ENCODE data around the gene MITF. TPM values are rescaled to one million over a fixed set of nuclear protein-coding genes. Genes with fewer than 3 reads are reported as not detected.

The MITF gene
- total RNA-seq, 3 donors from 2014 or later, result 3.2 to 56.1 (median 5.5) TPM

DNA sequence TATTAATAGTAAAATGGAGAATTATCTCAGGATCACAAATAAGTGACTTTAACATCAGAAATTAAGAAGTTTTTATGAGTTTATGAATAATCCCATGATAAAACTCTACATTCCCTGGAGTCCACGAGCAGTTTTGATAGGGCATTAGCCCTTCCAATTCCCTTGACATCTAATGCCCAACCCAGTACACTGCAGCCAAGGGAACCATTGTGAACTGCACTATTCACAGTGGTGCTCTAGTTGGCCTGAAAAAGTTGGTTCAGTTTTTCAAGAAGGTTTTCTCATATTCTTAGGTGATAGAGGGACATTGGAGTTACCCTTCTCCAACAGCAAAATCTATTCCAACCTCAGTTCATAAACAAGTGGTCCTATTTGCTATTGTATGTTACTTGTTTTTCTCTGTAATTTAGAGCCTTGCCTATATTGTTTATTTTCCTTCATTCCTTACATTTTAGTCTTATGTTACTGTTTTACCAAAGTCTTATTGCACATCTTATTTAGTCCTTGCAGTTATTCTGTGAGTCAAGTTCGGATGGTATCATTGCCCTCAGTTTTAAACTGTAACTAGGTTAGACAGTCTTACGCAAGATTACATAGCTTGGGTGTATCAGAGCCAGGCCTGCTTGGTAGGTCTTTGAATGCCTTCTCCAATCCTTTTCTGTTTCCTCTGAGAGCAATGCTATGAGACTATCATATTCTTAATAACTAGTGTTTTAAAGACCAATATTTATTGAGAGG, 202.3 kb downstream of the MITF start:
- ATAC-seq (no peak), DNase-seq (no peak)
- TF ChIP-seq, protein P1, sequence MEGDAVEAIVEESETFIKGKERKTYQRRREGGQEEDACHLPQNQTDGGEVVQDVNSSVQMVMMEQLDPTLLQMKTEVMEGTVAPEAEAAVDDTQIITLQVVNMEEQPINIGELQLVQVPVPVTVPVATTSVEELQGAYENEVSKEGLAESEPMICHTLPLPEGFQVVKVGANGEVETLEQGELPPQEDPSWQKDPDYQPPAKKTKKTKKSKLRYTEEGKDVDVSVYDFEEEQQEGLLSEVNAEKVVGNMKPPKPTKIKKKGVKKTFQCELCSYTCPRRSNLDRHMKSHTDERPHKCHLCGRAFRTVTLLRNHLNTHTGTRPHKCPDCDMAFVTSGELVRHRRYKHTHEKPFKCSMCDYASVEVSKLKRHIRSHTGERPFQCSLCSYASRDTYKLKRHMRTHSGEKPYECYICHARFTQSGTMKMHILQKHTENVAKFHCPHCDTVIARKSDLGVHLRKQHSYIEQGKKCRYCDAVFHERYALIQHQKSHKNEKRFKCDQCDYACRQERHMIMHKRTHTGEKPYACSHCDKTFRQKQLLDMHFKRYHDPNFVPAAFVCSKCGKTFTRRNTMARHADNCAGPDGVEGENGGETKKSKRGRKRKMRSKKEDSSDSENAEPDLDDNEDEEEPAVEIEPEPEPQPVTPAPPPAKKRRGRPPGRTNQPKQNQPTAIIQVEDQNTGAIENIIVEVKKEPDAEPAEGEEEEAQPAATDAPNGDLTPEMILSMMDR (IDR thresholded peaks at IDR 0.05), result no peak
- intact Hi-C loops (cut with DNase I, micrococcal nuclease), result loop anchor here in 1 of 2 donors (10.0 kb wide), 1 partner anchor 247 kb away; no protein-coding TSS in a partner anchor
- Histone ChIP-seq H3K36me3 (ENCODE audit: low read depth) (no peaks in the 10 kb centered on the region), H3K4me3 (no peak overlapping the region), H3K9me3 (no peaks in the 10 kb centered on the region), H3K4me1 (ENCODE audit: low read depth) (no peaks in the 10 kb centered on the region)

GRCh38 chr3:69944931-69945493, 205.7 kb downstream of the MITF start:
- Histone ChIP-seq H3K4me3 (no peak overlapping the region), H3K9me3 (no peaks in the 10 kb centered on the region), H3K36me3 (ENCODE audit: low read depth) (no peaks in the 10 kb centered on the region), H3K4me1 (ENCODE audit: low read depth) (peaks cover 4% of the 10 kb centered on the region)
- intact Hi-C loops (cut with DNase I, micrococcal nuclease), result loop anchor here (5.0 to 10.0 kb wide), 2 partner anchors 250 to 253 kb away; no protein-coding TSS in a partner anchor
- TF ChIP-seq, protein P1 (IDR thresholded peaks at IDR 0.05), result no peak
- no peak for ATAC-seq
- DNase-seq, result no peak

DNA sequence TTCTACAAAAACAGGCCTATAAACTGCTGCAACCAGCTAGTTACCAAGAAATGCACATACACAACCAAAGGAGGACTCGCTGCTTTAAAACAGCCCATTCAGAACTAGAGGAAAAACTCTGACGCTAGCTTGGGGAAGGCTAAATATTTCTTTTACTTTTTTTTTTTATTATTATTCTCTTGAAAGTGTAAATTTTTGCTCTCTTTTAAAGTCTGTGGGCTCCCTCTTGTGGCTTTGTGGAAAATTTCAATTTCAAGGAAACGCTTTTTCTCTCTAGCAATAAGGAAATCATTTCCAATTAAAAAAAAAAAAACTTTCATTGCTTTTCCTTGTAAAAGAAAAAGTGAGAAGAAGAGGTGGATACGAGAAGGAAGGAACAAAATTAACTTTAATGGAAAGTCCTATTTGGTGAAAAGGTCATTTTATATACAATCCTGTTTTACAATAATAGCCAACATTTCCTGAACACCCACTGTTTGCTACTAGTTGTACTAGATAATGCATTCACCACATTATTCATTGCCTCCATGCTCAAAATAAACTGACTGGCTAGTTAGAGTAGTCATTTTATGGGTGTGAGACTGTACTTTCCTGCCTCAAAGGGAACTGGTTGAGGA, 209.1 kb downstream of the MITF start:
- intact Hi-C loops (cut with DNase I, micrococcal nuclease), result loop anchor here (5.0 to 10.0 kb wide), 2 partner anchors 254 to 256 kb away; no protein-coding TSS in a partner anchor
- DNase-seq (peak in 1 of 3 donors; percentile 6), ATAC-seq (peak; percentile 60)
- Histone ChIP-seq H3K9me3 (no peaks in the 10 kb centered on the region), H3K36me3 (ENCODE audit: low read depth) (no peaks in the 10 kb centered on the region), H3K4me3 (no peak overlapping the region), H3K4me1 (ENCODE audit: low read depth) (peaks cover 4% of the 10 kb centered on the region)
- TF ChIP-seq, protein P1 (IDR thresholded peaks at IDR 0.05), result peak; percentile 46

GRCh38 chr3:69951616-69952015, 212.4 kb downstream of the MITF start:
- Histone ChIP-seq H3K4me3 (no peak overlapping the region), H3K36me3 (ENCODE audit: low read depth) (no peaks in the 10 kb centered on the region), H3K4me1 (ENCODE audit: low read depth) (peaks cover 4% of the 10 kb centered on the region), H3K9me3 (no peaks in the 10 kb centered on the region)
- TF ChIP-seq, protein P1 (IDR thresholded peaks at IDR 0.05), result no peak
- no peak for DNase-seq
- intact Hi-C loops (cut with DNase I, micrococcal nuclease), result no loop called here
- ATAC-seq, result no peak

GRCh38 chr3:69959581-69959980, 220.3 kb downstream of the MITF start:
- intact Hi-C loops (cut with DNase I, micrococcal nuclease), result no loop called here
- TF ChIP-seq, protein P1 (IDR thresholded peaks at IDR 0.05), result no peak
- no peaks in the 10 kb centered on the region for H3K9me3 ChIP-seq
- H3K4me3 ChIP-seq, result no peak overlapping the region
- DNase-seq (no peak), ATAC-seq (no peak)
- H3K4me1 ChIP-seq (ENCODE audit: low read depth), result no peaks in the 10 kb centered on the region
- no peaks in the 10 kb centered on the region for H3K36me3 ChIP-seq (ENCODE audit: low read depth)
